Neural crest cell (in vitro differentiated cells): ENCODE measurements around the gene RIMBP2. TPM values are rescaled to one million over a fixed set of nuclear protein-coding genes. Genes with fewer than 3 reads are reported as not detected.
A peak's percentile ranks its signal among the peaks of the same experiment; 100 is the strongest.

Experiments
- DNase-seq: peaks from one replicate; pipeline ENCODE4 v3.0.0; 2021; ENCODE audit warnings: low read depth, mixed read lengths, low spot score
- H3K27ac Mint-ChIP-seq: one replicate; pipeline ENCODE4 v1.8.0; 2021; ENCODE audit warnings: mild to moderate bottlenecking, mixed read lengths; ENCODE audit not compliant: unreplicated experiment
- H3K27me3 Mint-ChIP-seq: 2 replicates; pipeline ENCODE4 v1.8.0; 2021; ENCODE audit warnings: low read depth, mild to moderate bottlenecking, mixed read lengths
- H3K36me3 Mint-ChIP-seq: 2 replicates; pipeline ENCODE4 v1.8.0; 2021; ENCODE audit warnings: low read depth, mild to moderate bottlenecking, mixed read lengths
- H3K4me1 Mint-ChIP-seq: 2 replicates; pipeline ENCODE4 v1.8.0; 2021; ENCODE audit warnings: mixed read lengths
- H3K4me3 Mint-ChIP-seq: one replicate; pipeline ENCODE4 v1.8.0; 2021; ENCODE audit warnings: mild to moderate bottlenecking, mixed read lengths
- H3K9me3 Mint-ChIP-seq: 2 replicates; pipeline ENCODE4 v1.8.0; 2021; ENCODE audit warnings: mixed read lengths
- CTCF ChIP-seq: fragments of 200-600 bp; sonication (generic); conservative IDR thresholded peaks from 2 replicates; pipeline ENCODE4 v1.5.0; 2021; ENCODE audit warnings: antibody characterized with exemption, mild to moderate bottlenecking
- total RNA-seq: library from RNA; stranded (reverse); gene quantifications from 2 replicates; pipeline ENCODE4 v1.2.1, GENCODE V29; 2021

RIMBP2 gene
- total RNA-seq, 1 donor from 2014 or later = 5.9 TPM

GRCh38 chr12:130398100-130398848 lies 317.8 kb downstream of the RIMBP2 start:
- H3K27ac Mint-ChIP-seq = no peak overlapping the region
- H3K36me3 Mint-ChIP-seq = no peaks in the 10 kb centered on the region
- no peak for DNase-seq
- H3K4me1 Mint-ChIP-seq = peaks cover 15% of the 10 kb centered on the region
- no peak overlapping the region for H3K4me3 Mint-ChIP-seq
- no peak for TF ChIP-seq CTCF
- H3K9me3 Mint-ChIP-seq = peaks cover 4% of the 10 kb centered on the region
- H3K27me3 Mint-ChIP-seq = peaks cover 2% of the 10 kb centered on the region

- H3K27me3 Mint-ChIP-seq = peaks cover 2% of the 10 kb centered on the region
- H3K36me3 Mint-ChIP-seq = no peaks in the 10 kb centered on the region
- H3K4me1 Mint-ChIP-seq = peaks cover 15% of the 10 kb centered on the region
- no peak for TF ChIP-seq CTCF
- no peak for DNase-seq
- no peak overlapping the region for H3K27ac Mint-ChIP-seq
- H3K4me3 Mint-ChIP-seq = no peak overlapping the region
- peaks cover 4% of the 10 kb centered on the region for H3K9me3 Mint-ChIP-seq
These were observed 319.4 kb downstream of the RIMBP2 start for GRCh38 chr12:130396667-130397066.

GRCh38 chr12:130394906-130395305 lies 321.2 kb downstream of the RIMBP2 start:
- peaks cover 15% of the 10 kb centered on the region for H3K4me1 Mint-ChIP-seq
- peak overlapping the region; percentile 22 for H3K27ac Mint-ChIP-seq
- peaks cover 4% of the 10 kb centered on the region for H3K9me3 Mint-ChIP-seq
- peaks cover 2% of the 10 kb centered on the region for H3K36me3 Mint-ChIP-seq
- H3K27me3 Mint-ChIP-seq = peaks cover 16% of the 10 kb centered on the region
- no peak for TF ChIP-seq CTCF
- H3K4me3 Mint-ChIP-seq = no peak overlapping the region
- DNase-seq = no peak

DNA sequence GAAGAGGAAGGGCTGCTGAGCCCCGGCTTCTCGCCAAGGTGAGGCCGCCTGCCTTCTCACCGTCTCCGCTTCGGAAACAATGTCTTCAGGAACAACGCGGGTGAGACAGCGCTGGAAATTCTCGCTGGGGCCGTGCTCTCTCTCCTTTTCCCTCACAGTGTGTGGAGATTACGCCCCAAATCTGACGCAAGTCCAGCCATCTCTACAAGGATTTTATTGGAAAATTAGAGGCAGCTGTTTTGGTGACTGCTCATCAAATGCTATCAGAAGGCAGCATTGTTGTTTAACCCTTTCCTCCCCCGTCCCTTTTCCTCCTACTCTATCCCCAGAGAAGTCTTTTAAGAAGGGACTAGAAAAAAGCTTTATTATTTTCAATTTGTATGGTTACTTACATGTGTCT lies 324.9 kb downstream of the RIMBP2 start:
- peaks cover 4% of the 10 kb centered on the region for H3K36me3 Mint-ChIP-seq
- peaks cover 4% of the 10 kb centered on the region for H3K9me3 Mint-ChIP-seq
- peaks cover 7% of the 10 kb centered on the region for H3K4me1 Mint-ChIP-seq
- no peak overlapping the region for H3K4me3 Mint-ChIP-seq
- no peak for TF ChIP-seq CTCF
- no peak for DNase-seq
- peaks cover 17% of the 10 kb centered on the region for H3K27me3 Mint-ChIP-seq
- no peak overlapping the region for H3K27ac Mint-ChIP-seq

DNA sequence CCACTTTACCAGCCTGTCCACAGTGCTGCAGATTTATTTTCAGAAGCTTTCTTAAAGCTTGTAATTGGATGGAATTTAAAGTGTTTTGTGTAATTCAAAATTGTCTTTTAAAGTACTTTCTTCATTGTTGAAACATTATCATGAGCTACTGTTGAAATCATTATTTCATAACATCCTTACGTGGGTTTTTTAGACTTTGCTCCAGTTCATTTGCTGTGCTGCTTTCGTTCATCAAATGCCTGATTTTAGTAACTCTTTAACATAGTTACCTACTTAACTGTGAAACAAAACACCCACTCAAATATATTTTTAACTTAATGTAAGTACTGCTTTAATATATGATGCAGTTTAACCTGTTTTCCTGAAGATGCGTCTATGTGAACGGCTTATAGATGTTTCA lies 330.9 kb downstream of the RIMBP2 start:
- H3K36me3 Mint-ChIP-seq = peaks cover 2% of the 10 kb centered on the region
- TF ChIP-seq CTCF = no peak
- peaks cover 43% of the 10 kb centered on the region for H3K27me3 Mint-ChIP-seq
- no peak for DNase-seq
- peaks cover 5% of the 10 kb centered on the region for H3K9me3 Mint-ChIP-seq
- H3K27ac Mint-ChIP-seq = no peak overlapping the region
- H3K4me3 Mint-ChIP-seq = no peak overlapping the region
- no peaks in the 10 kb centered on the region for H3K4me1 Mint-ChIP-seq
